WERI-Rb-1 (cell line): Measurements from ENCODE around the gene FAAP100.

Source experiments
- DNase-seq: peaks from one replicate; pipeline ENCODE4 v3.0.0-alpha.2; 2020
- H3K27ac ChIP-seq: fragments of 250-450 bp; sonication (Bioruptor Pico); 2 replicates; pipeline ENCODE4 v1.5.1; 2020; ENCODE audit warnings: mild to moderate bottlenecking, moderate library complexity
- H3K27me3 ChIP-seq: fragments of 250-450 bp; sonication (Bioruptor Pico); 2 replicates; pipeline ENCODE4 v1.5.1; 2021; ENCODE audit warnings: mild to moderate bottlenecking, low read depth, moderate library complexity; ENCODE audit not compliant: insufficient read depth, severe bottlenecking
- H3K36me3 ChIP-seq: fragments of 250-450 bp; sonication (Bioruptor Pico); 2 replicates; pipeline ENCODE4 v1.5.1; 2020; ENCODE audit warnings: mild to moderate bottlenecking, moderate library complexity
- H3K4me3 ChIP-seq: 2 replicates; pipeline ENCODE4 v1.5.1; 2011; ENCODE audit warnings: low read depth, mild to moderate bottlenecking, control low read depth, low read length
- H3K9me3 ChIP-seq: fragments of 250-450 bp; sonication (Bioruptor Pico); 2 replicates; pipeline ENCODE4 v1.5.1; 2021; ENCODE audit warnings: mild to moderate bottlenecking, moderate library complexity; ENCODE audit not compliant: severe bottlenecking
- CTCF ChIP-seq: IDR thresholded peaks from 2 replicates; pipeline ENCODE4 v1.5.1; 2011; ENCODE audit warnings: low read depth, mild to moderate bottlenecking, control low read depth, inconsistent platforms, low read length

The FAAP100 gene

GRCh38 chr17:81563861-81564586 is 11.9 kb upstream of the FAAP100 start:
- DNase-seq, result no peak
- Histone ChIP-seq H3K4me3 (no peak overlapping the region), H3K9me3 (no peaks in the 10 kb centered on the region), H3K27ac (no peak overlapping the region), H3K36me3 (peaks cover 99% of the 10 kb centered on the region), H3K27me3 (no peaks in the 10 kb centered on the region)
- no peak for TF ChIP-seq CTCF

GRCh38 chr17:81561494-81561885 is 9.3 kb upstream of the FAAP100 start:
- no peak overlapping the region for H3K4me3 ChIP-seq
- no peaks in the 10 kb centered on the region for H3K27me3 ChIP-seq
- H3K36me3 ChIP-seq, result peaks cover 100% of the 10 kb centered on the region
- H3K9me3 ChIP-seq, result no peaks in the 10 kb centered on the region
- DNase-seq, result no peak
- H3K27ac ChIP-seq, result no peak overlapping the region
- no peak for TF ChIP-seq CTCF

GRCh38 chr17:81558941-81559806 is 7.0 kb upstream of the FAAP100 start:
- DNase-seq, result no peak
- Histone ChIP-seq H3K9me3 (no peaks in the 10 kb centered on the region), H3K27me3 (no peaks in the 10 kb centered on the region), H3K36me3 (peaks cover 82% of the 10 kb centered on the region), H3K27ac (no peak overlapping the region), H3K4me3 (no peak overlapping the region)
- TF ChIP-seq CTCF, result peak; percentile 53

- H3K4me3 ChIP-seq, result no peak overlapping the region
- H3K9me3 ChIP-seq, result no peaks in the 10 kb centered on the region
- H3K27ac ChIP-seq, result no peak overlapping the region
- no peak for TF ChIP-seq CTCF
- peaks cover 71% of the 10 kb centered on the region for H3K36me3 ChIP-seq
- DNase-seq, result no peak
- H3K27me3 ChIP-seq, result no peaks in the 10 kb centered on the region
Measured at GRCh38 chr17:81558115-81558468, 5.9 kb upstream of the FAAP100 start.

- Histone ChIP-seq H3K27ac (no peak overlapping the region), H3K27me3 (no peaks in the 10 kb centered on the region), H3K9me3 (no peaks in the 10 kb centered on the region), H3K36me3 (peaks cover 65% of the 10 kb centered on the region), H3K4me3 (no peak overlapping the region)
- no peak for TF ChIP-seq CTCF
- no peak for DNase-seq
Measured at GRCh38 chr17:81557276-81558114, 5.3 kb upstream of the FAAP100 start.
